ENCODE measurements around the gene CLCN6. TPM values are rescaled to one million over a fixed set of nuclear protein-coding genes. Genes with fewer than 3 reads are reported as not detected.

Gene CLCN6
- total RNA-seq, 1 experiment from 2014 or later, result 13.7 TPM

GRCh38 chr1:11848373-11848700 is 42.3 kb downstream of the CLCN6 start:
- Histone ChIP-seq H3K4me1 (ENCODE audit: control insufficient read depth in 1 of 2, insufficient read depth in 2 of 2, low read length in 2 of 2) (0 out of 4 replicates have a peak, but pooled peaks cover 0 to 3% of the 10 kb centered on the region in 2 experiments), H3K4me2 (ENCODE audit: low read length) (no peak overlapping the region), H3K9me2 (ENCODE audit: insufficient read depth) (no peaks in the 10 kb centered on the region), H4K20me1 (ENCODE audit: insufficient read depth) (no peaks in the 10 kb centered on the region), H3K27ac (ENCODE audit: low read depth, low read length) (no peak overlapping the region), H2AFZ (ENCODE audit: low read depth, low read length, poor library complexity, severe bottlenecking) (no peak overlapping the region), H3K36me3 (ENCODE audit: control insufficient read depth in 1 of 2, insufficient read depth in 2 of 2, low read length in 2 of 2) (peaks cover 0 to 4% of the 10 kb centered on the region in 2 experiments; a peak in 1 of 4 replicates), H3K9ac (ENCODE audit: low read length) (no peak overlapping the region), H3K9me3 (ENCODE audit: control insufficient read depth in 1 of 2, insufficient read depth in 1 of 2, low read depth in 1 of 2, low read length in 2 of 2) (no peaks in the 10 kb centered on the region), H3K27me3 (ENCODE audit: insufficient read depth, low read length) (peaks cover 9% of the 10 kb centered on the region; the same call in 1 of the 2 replicates), H3K79me2 (ENCODE audit: insufficient read depth, low read length) (no peaks in the 10 kb centered on the region), H3K4me3 (replicated peaks in 1 of 2; ENCODE audit: low read depth in 1 of 2, low read length in 2 of 2) (no peak overlapping the region)
- ChIA-PET POLR2A (no interaction called here), CTCF (no interaction called here), RAD21 (ENCODE audit: low non-redundant PET in 1 of 2, low total read pairs in 2 of 2, uncharacterized antibody in 2 of 2, unreplicated experiment in 2 of 2) (no interaction called here)
- DNase-seq (ENCODE audit: low read depth, low spot score), result no peak
- no peak for ATAC-seq
- TF ChIP-seq ZNF274 (IDR thresholded peaks at IDR 0.05; ENCODE audit: low read depth, low read length), result no peak
- no peak for TF ChIP-seq FOSL1 (IDR thresholded peaks at IDR 0.05; ENCODE audit: low read depth)
- no peak for TF ChIP-seq ZBTB33 (IDR thresholded peaks at IDR 0.05; ENCODE audit: extremely low read depth, insufficient replicate concordance, low read length)
- intact Hi-C loops (cut with micrococcal nuclease), result no loop called here
- no TSS peak for BruUV-seq (replicated peaks)

- Histone ChIP-seq H3K36me3 (ENCODE audit: control insufficient read depth in 1 of 2, insufficient read depth in 2 of 2, low read length in 2 of 2) (no peaks in the 10 kb centered on the region), H3K79me2 (ENCODE audit: insufficient read depth, low read length) (no peaks in the 10 kb centered on the region), H3K4me3 (replicated peaks in 1 of 2; ENCODE audit: low read depth in 1 of 2, low read length in 2 of 2) (no peak overlapping the region), H4K20me1 (ENCODE audit: insufficient read depth) (no peaks in the 10 kb centered on the region), H3K4me2 (ENCODE audit: low read length) (no peak overlapping the region), H3K27me3 (ENCODE audit: insufficient read depth, low read length) (peaks cover 9% of the 10 kb centered on the region; the same call in 1 of the 2 replicates), H3K4me1 (ENCODE audit: control insufficient read depth in 1 of 2, insufficient read depth in 2 of 2, low read length in 2 of 2) (0 out of 4 replicates have a peak, but pooled peaks cover 0 to 3% of the 10 kb centered on the region in 2 experiments), H2AFZ (ENCODE audit: low read depth, low read length, poor library complexity, severe bottlenecking) (no peak overlapping the region), H3K9ac (ENCODE audit: low read length) (no peak overlapping the region), H3K27ac (ENCODE audit: low read depth, low read length) (no peak overlapping the region), H3K9me3 (ENCODE audit: control insufficient read depth in 1 of 2, insufficient read depth in 1 of 2, low read depth in 1 of 2, low read length in 2 of 2) (no peaks in the 10 kb centered on the region), H3K9me2 (ENCODE audit: insufficient read depth) (no peaks in the 10 kb centered on the region)
- intact Hi-C loops (cut with micrococcal nuclease), result no loop called here
- ChIA-PET CTCF (no interaction called here), POLR2A (interaction anchor here (0.6 to 1.2 kb wide), 2 partner anchors 58 to 80 kb away, joined by 3 to 4 read pairs; no protein-coding TSS in a partner anchor), RAD21 (ENCODE audit: low non-redundant PET in 1 of 2, low total read pairs in 2 of 2, uncharacterized antibody in 2 of 2, unreplicated experiment in 2 of 2) (no interaction called here)
- ATAC-seq, result no peak
- BruUV-seq (replicated peaks), result no TSS peak
- DNase-seq (ENCODE audit: low read depth, low spot score), result no peak
- no peak for TF ChIP-seq POLR2AphosphoS5 (IDR thresholded peaks at IDR 0.05; ENCODE audit: low read depth, low read length)
- TF ChIP-seq RAD21 (IDR thresholded peaks at IDR 0.05; ENCODE audit: low read depth), result no peak
- TF ChIP-seq JUND (IDR thresholded peaks at IDR 0.05), result no peak
- no peak for TF ChIP-seq ZFX (IDR thresholded peaks at IDR 0.05)
- no peak for TF ChIP-seq EGR1 (IDR thresholded peaks at IDR 0.05; ENCODE audit: low read depth)
- TF ChIP-seq TCF7L2 (IDR thresholded peaks at IDR 0.05; ENCODE audit: borderline replicate concordance, extremely low read depth, insufficient read depth, insufficient read length), result no peak
- no peak for TF ChIP-seq POLR2A (IDR thresholded peaks at IDR 0.05; ENCODE audit: borderline replicate concordance, extremely low read depth, insufficient read depth, insufficient read length)
- no peak for TF ChIP-seq SP1 (IDR thresholded peaks at IDR 0.05; ENCODE audit: low read depth)
- TF ChIP-seq MAX (IDR thresholded peaks at IDR 0.05), result no peak
- no peak for TF ChIP-seq YY1 (IDR thresholded peaks at IDR 0.05; ENCODE audit: extremely low read depth, insufficient replicate concordance, low read depth, low read length)
- no peak for TF ChIP-seq ZBTB33 (IDR thresholded peaks at IDR 0.05; ENCODE audit: extremely low read depth, insufficient replicate concordance, low read length)
- no peak for TF ChIP-seq ATF3 (IDR thresholded peaks at IDR 0.05)
- no peak for TF ChIP-seq CBX3 (IDR thresholded peaks at IDR 0.05; ENCODE audit: low read depth)
These were observed 44.2 kb downstream of the CLCN6 start for GRCh38 chr1:11850156-11850555.

All from HCT116 (cell line).